Renal cortical epithelial cell (primary cell): ENCODE data around the gene LYPD6B. TPM values are rescaled to one million over a fixed set of nuclear protein-coding genes. Genes with fewer than 3 reads are reported as not detected.
A peak's percentile ranks its signal among the peaks of the same experiment; 100 is the strongest.

ENCODE experiments used
- DNase-seq: peaks from one replicate; pipeline ENCODE4 v3.0.0-alpha.2; 2011; ENCODE audit warnings: low read depth
- total RNA-seq: library from RNA; depleted of rRNA; stranded (reverse); fragments of >200 nt; gene quantifications from 2 replicates; pipeline ENCODE4 v1.2.3, GENCODE V29; 2014

The LYPD6B gene
- total RNA-seq, 1 donor from 2014 or later = 0.15 TPM

DNA sequence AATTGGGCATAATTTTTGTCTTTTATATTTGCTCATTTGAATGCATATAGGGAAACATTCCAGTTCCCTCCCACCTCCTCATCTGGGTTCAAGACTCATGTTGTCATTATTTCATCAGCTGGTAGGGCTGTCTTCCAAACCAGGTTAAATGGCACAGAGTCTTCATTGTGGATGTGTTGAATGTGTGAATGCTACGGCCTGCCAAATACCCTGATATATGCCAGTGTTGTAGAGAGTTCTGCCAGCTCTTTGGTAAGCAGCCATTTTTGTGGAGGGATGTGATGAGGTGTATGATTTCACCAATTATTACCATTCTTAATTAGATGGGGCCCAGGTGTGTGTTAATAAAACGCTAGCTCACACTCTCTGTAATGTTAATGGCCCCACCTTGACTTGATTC lies 121.7 kb downstream of the LYPD6B start:
- DNase-seq = no peak

GRCh38 chr2:149160701-149161217 lies 122.3 kb downstream of the LYPD6B start:
- peak; percentile 63 for DNase-seq

DNA sequence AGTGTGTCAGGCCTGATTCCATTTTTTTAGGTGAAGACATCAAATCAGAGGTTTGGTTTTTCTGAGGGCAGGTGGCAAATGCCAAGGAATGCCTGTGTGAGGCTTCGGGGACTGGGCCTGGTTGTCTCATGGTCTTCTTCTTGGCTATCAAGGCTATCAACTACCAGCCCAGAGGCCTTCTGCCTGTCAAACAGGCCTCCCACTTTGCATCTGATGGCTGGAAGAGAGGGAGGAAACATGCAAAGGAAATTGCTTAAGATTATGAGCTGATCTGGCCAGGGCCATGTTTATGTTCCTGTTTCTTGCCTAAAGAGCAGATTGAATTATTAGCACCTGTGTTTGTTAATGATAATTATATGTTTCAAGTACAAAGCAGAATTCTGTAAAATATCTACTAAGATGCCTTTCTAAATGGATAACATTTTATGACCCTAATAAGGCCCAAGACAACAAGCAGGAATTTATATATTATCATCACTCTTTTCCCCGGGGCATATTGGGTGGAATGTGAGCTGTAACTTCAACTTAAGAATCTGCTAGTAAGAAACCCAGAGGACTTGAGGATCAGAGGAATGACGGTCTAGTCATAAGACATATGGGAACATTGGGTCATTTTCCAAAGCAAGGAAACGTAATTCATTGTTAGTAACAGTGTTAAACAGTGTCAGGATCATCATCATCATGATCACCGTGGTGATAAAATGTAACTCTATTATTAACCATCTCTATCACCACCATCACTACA lies 123.2 kb downstream of the LYPD6B start:
- no peak for DNase-seq

- DNase-seq = peak; percentile 76
Measured at GRCh38 chr2:149164296-149164695, 125.8 kb downstream of the LYPD6B start.

- no peak for DNase-seq
Measured at GRCh38 chr2:149164827-149165226, 126.3 kb downstream of the LYPD6B start.

DNA sequence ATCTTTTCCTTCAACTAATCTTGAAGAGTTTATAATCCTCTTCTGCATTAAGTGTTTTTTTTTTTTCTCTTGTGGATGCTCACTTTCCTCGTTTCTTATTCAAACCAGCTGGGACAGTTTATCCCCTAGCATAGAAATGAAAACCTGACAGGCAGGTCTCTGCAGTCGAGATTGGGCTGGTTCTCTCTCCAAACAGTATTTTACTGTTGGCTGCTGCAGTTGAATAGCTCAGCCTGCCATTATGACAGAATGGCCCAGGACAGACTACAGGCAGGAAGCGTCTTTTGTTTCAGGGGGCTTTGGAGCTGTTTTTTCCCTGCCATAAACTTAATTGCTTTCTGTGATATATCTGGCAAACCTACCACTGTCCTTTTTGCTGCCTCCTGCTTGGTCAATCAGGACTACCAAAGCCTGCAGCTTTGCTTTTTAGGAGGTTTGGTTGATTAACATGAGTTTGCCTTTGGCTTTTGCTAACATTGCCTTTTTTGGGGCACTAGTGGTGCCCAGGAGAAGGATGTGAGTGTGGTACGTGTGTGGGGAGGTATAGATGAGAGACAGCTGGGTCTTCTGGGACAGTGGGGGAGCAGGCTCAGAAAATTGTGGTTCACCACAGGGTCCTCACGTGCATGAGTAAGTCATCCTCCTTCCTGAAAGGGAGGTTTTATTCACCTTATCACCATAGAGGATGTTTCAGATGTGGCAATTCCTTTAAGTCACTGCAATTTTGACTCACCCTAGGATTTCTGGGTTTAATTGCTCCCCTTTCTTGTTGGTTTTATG lies 128.7 kb downstream of the LYPD6B start:
- no peak for DNase-seq

DNA sequence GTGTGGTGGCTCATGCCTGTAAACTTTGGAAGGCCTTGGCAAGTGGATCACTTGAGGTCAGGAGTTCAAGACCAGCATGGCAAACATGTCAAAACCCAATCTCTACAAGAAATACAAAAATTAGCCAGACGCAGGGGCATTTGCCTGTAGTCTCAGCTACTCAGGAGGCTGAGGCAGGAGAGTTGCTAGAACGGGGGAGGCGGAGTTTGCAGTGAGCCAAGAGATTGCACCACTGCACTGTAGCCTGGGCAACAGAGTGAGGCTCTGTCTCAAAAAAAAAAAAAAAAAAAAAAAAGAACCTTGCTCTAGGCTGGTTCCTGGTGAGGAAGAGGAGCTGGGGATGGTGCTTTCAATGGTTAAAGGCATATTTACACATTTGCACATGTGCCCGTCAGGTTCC lies 129.4 kb downstream of the LYPD6B start:
- DNase-seq = no peak

GRCh38 chr2:149169656-149170055 lies 131.2 kb downstream of the LYPD6B start:
- peak; percentile 90 for DNase-seq

- no peak for DNase-seq
Measured at GRCh38 chr2:149170156-149170555, 131.7 kb downstream of the LYPD6B start.

GRCh38 chr2:149170911-149171310 lies 132.4 kb downstream of the LYPD6B start:
- no peak for DNase-seq

GRCh38 chr2:149173220-149173619 lies 134.7 kb downstream of the LYPD6B start:
- DNase-seq = no peak

GRCh38 chr2:149175956-149176355 lies 137.5 kb downstream of the LYPD6B start:
- DNase-seq = no peak

DNA sequence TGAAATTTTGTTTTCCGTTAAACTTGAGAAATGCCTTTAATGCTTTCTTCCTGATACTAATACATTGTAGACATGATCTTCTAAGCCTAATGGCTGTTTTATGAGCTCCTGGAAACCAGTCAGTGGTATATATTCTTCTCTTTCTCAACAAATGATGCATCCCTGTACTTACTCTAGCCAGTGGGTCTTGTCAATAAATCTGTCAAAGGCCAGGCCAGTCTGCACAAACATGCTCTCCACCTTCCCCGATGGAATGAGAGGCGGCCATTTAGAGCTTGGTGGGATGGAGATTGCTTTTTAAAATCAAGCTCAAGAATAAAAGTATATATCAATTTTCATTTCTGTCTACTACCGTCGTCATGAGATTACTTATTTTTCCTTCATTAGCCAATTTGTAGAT lies 140.1 kb downstream of the LYPD6B start:
- no peak for DNase-seq

DNA sequence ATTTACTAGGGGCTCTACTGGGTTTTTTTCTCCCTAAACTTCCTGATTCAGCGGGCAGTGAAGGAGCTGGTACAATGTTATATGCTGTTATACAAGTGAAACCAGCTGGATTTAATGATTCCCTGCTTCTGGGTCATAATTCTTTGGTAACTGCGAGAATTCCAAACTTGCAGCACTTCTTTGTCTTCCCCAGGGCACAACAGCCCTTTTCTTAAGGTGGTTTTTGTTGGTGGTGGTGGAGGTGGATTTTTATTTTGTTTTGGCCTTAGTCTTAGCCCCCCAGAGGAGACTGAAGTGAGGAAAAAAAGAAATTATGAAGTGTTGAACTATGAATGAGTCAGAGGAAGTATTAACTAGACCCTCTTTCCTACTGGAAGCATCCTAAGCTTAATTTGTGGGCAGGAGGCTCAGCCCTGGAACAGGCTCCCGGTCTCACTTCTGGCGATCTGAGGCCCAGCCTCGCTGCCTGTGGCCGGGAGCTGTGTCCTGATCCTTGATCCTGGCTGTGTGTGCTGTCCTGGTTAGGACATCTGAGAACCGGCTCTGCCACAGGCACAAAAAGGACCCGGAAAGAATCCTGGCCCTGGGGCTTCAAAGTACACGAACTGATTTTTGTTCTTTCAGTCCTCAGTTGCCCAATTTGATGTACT lies 141.9 kb downstream of the LYPD6B start:
- peak; percentile 19 for DNase-seq

GRCh38 chr2:149183187-149183586 lies 144.7 kb downstream of the LYPD6B start:
- DNase-seq = no peak

- DNase-seq = no peak
Measured at GRCh38 chr2:149184991-149185390, 146.5 kb downstream of the LYPD6B start.

DNA sequence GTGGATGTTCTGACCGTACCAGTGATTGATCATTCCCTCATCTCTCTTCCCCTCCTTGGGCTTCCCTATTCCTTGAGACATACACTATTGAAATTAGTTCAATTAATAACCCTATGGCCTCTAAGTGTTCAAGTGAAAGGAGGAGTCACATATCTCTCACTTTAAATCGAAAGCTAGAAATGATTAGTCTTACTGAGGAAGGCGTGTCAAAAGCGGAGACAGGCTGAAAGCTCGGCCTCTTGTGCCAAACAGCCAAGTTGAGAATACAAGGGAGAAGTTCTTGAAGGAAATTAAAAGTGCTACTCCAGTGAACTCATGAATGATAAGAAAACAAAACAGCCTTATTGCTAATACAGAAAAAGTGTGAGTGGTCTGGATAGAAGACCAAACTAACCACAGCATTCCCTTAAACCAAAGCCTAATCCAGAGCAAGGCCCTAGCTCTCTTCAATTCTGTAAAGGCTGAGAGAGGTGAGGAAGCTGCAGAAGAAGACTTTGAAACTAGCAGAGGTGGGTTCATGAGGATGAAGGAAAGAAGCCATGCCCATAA lies 147.5 kb downstream of the LYPD6B start:
- DNase-seq = no peak

DNA sequence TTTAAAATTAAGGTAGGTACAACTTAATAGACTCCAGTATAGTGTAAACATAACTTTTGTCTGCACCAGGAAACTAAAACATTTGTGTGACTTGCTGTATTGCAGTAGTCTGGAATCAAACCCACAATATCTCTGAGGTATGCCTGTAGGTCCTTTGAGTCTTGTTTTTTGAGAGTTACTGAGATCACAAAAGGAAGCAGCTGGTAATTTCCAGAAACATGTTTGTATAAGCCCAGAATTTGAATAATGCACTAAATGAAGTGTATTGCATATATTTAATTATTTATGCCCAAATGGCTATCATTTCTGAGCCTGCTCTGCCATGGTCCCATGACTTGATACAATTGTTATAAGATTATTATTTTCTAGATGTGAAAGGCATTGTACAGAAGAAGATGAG lies 148.6 kb downstream of the LYPD6B start:
- no peak for DNase-seq

GRCh38 chr2:149188291-149188690 lies 149.8 kb downstream of the LYPD6B start:
- no peak for DNase-seq

DNA sequence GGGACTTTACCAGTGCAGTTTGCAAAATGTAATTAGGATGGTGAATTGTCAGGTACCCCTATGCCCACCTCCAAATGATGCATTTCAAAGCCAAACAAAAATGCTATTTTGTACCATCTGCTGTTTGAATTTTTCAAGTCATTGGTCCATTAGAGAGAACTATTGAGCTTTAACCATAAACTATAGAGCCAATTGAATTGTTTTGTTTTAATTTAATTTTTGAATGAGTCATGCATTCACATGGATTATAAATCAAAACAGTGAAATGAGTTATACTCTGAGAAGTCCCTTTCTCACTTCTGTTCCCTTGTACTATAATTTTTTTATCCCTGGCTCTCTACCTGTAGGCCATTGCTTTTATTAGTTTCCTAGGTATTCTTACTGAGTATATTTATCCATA lies 151.3 kb downstream of the LYPD6B start:
- no peak for DNase-seq

DNA sequence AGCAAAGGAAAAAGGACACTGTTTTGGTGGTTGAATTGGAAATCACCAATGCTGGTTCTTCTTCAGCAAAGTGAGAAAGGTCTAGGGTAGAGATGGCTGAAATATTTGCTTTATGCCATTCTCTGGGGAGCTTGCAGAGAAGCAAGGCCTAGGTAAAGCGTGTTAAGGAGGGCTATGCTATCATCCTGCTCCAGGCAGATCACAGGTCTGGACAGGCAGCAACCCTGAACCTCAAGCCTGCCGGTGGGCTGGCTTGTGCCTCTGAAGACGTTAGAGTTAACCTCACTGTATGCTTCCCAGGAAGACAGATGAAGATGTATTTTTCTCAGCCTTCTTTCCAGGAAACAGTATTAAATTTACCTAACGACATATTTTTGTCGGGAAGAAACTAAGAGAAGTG lies 153.4 kb downstream of the LYPD6B start:
- DNase-seq = no peak

- no peak for DNase-seq
Measured at GRCh38 chr2:149192427-149192826, 153.9 kb downstream of the LYPD6B start.
